ENCODE data around the gene SLC11A2.
"Not testable (repeated sequence)": the region's sequence is repeated elsewhere in the genome, so short reads cannot be mapped to it uniquely, and the experiment has no call there.

The SLC11A2 gene

GRCh38 chr12:50936821-50937530 lies 89.2 kb downstream of the SLC11A2 start:
- Histone ChIP-seq H3K36me3 (ENCODE audit: insufficient read depth, low read length) (peaks cover 10% of the 10 kb centered on the region), H3K9ac (ENCODE audit: low read length) (no peak overlapping the region), H3K27ac (ENCODE audit: low read depth, low read length) (no peak overlapping the region), H3K4me3 (ENCODE audit: low read depth in 1 of 2, low read length in 2 of 2) (no peak overlapping the region), H3K9me3 (ENCODE audit: low read length) (no peaks in the 10 kb centered on the region), H3K4me1 (ENCODE audit: insufficient read depth, low read length) (peaks cover 31% of the 10 kb centered on the region), H3K27me3 (ENCODE audit: control insufficient read depth in 1 of 2, insufficient read depth in 2 of 2, low read length in 2 of 2) (no peaks in the 10 kb centered on the region)

GRCh38 chr12:50934981-50935807 lies 91.0 kb downstream of the SLC11A2 start:
- H3K9me3 ChIP-seq (ENCODE audit: low read length), result no peaks in the 10 kb centered on the region
- peaks cover 10% of the 10 kb centered on the region for H3K36me3 ChIP-seq (ENCODE audit: insufficient read depth, low read length)
- no peaks in the 10 kb centered on the region for H3K27me3 ChIP-seq (ENCODE audit: control insufficient read depth in 1 of 2, insufficient read depth in 2 of 2, low read length in 2 of 2)
- H3K4me3 ChIP-seq (ENCODE audit: low read depth in 1 of 2, low read length in 2 of 2), result no peak overlapping the region
- peaks cover 31% of the 10 kb centered on the region for H3K4me1 ChIP-seq (ENCODE audit: insufficient read depth, low read length)
- H3K27ac ChIP-seq (ENCODE audit: low read depth, low read length), result peak overlapping the region; percentile 67
- H3K9ac ChIP-seq (ENCODE audit: low read length), result no peak overlapping the region

GRCh38 chr12:50934371-50934851 lies 91.8 kb downstream of the SLC11A2 start:
- H3K36me3 ChIP-seq (ENCODE audit: insufficient read depth, low read length), result peaks cover 15% of the 10 kb centered on the region
- H3K4me1 ChIP-seq (ENCODE audit: insufficient read depth, low read length), result peaks cover 29% of the 10 kb centered on the region
- no peak overlapping the region for H3K4me3 ChIP-seq (ENCODE audit: low read depth in 1 of 2, low read length in 2 of 2)
- H3K27ac ChIP-seq (ENCODE audit: low read depth, low read length), result peak overlapping the region; percentile 12
- no peak overlapping the region for H3K9ac ChIP-seq (ENCODE audit: low read length)
- H3K27me3 ChIP-seq (ENCODE audit: control insufficient read depth in 1 of 2, insufficient read depth in 2 of 2, low read length in 2 of 2), result no peaks in the 10 kb centered on the region
- no peaks in the 10 kb centered on the region for H3K9me3 ChIP-seq (ENCODE audit: low read length)

- Histone ChIP-seq H3K4me3 (ENCODE audit: low read depth in 1 of 2, low read length in 2 of 2) (no peak overlapping the region), H3K4me1 (ENCODE audit: insufficient read depth, low read length) (peaks cover 34% of the 10 kb centered on the region), H3K36me3 (ENCODE audit: insufficient read depth, low read length) (peaks cover 15% of the 10 kb centered on the region), H3K9me3 (ENCODE audit: low read length) (no peaks in the 10 kb centered on the region), H3K9ac (ENCODE audit: low read length) (no peak overlapping the region), H3K27ac (ENCODE audit: low read depth, low read length) (peak overlapping the region; percentile 12), H3K27me3 (ENCODE audit: control insufficient read depth in 1 of 2, insufficient read depth in 2 of 2, low read length in 2 of 2) (no peaks in the 10 kb centered on the region)
These were observed 92.6 kb downstream of the SLC11A2 start for GRCh38 chr12:50933459-50934124.

GRCh38 chr12:50932787-50933280 lies 93.3 kb downstream of the SLC11A2 start:
- Histone ChIP-seq H3K9ac (ENCODE audit: low read length) (no peak overlapping the region), H3K27ac (ENCODE audit: low read depth, low read length) (no peak overlapping the region), H3K9me3 (ENCODE audit: low read length) (no peaks in the 10 kb centered on the region), H3K27me3 (ENCODE audit: control insufficient read depth in 1 of 2, insufficient read depth in 2 of 2, low read length in 2 of 2) (no peaks in the 10 kb centered on the region), H3K4me1 (ENCODE audit: insufficient read depth, low read length) (peaks cover 40% of the 10 kb centered on the region), H3K4me3 (ENCODE audit: low read depth in 1 of 2, low read length in 2 of 2) (no peak overlapping the region), H3K36me3 (ENCODE audit: insufficient read depth, low read length) (peaks cover 15% of the 10 kb centered on the region)

- not testable (repeated sequence) for H3K9me3 ChIP-seq (ENCODE audit: low read length); H3K4me3 ChIP-seq (ENCODE audit: low read depth in 1 of 2, low read length in 2 of 2); H3K9ac ChIP-seq (ENCODE audit: low read length); H3K27ac ChIP-seq (ENCODE audit: low read depth, low read length); H3K27me3 ChIP-seq (ENCODE audit: control insufficient read depth in 1 of 2, insufficient read depth in 2 of 2, low read length in 2 of 2)
- Histone ChIP-seq H3K36me3 (ENCODE audit: insufficient read depth, low read length) (peaks cover 15% of the 10 kb centered on the region), H3K4me1 (ENCODE audit: insufficient read depth, low read length) (peaks cover 39% of the 10 kb centered on the region)
These were observed 95.7 kb downstream of the SLC11A2 start for GRCh38 chr12:50930477-50930876.

GRCh38 chr12:50929831-50930230 lies 96.4 kb downstream of the SLC11A2 start:
- Histone ChIP-seq H3K4me1 (ENCODE audit: insufficient read depth, low read length) (peaks cover 33% of the 10 kb centered on the region), H3K4me3 (ENCODE audit: low read depth in 1 of 2, low read length in 2 of 2) (no peak overlapping the region), H3K9me3 (ENCODE audit: low read length) (no peaks in the 10 kb centered on the region), H3K36me3 (ENCODE audit: insufficient read depth, low read length) (peaks cover 15% of the 10 kb centered on the region), H3K9ac (ENCODE audit: low read length) (no peak overlapping the region), H3K27me3 (ENCODE audit: control insufficient read depth in 1 of 2, insufficient read depth in 2 of 2, low read length in 2 of 2) (no peaks in the 10 kb centered on the region), H3K27ac (ENCODE audit: low read depth, low read length) (no peak overlapping the region)

All from muscle layer of colon (tissue), 2 donors.